Measurements from ENCODE around the gene C1orf167.

Gene C1orf167

GRCh38 chr1:11738096-11738495 is 23.9 kb upstream of the C1orf167 start:
- DNase-seq (ENCODE audit: insufficient read length, low spot score) (no peak), FAIRE-seq (no peak)
- no peak for TF ChIP-seq CTCF (IDR thresholded peaks at IDR 0.05; ENCODE audit: insufficient read depth, missing control alignments)

GRCh38 chr1:11738783-11739182 is 23.2 kb upstream of the C1orf167 start:
- no peak for TF ChIP-seq CTCF (IDR thresholded peaks at IDR 0.05; ENCODE audit: insufficient read depth, missing control alignments)
- no peak for FAIRE-seq
- no peak for DNase-seq (ENCODE audit: insufficient read length, low spot score)

GRCh38 chr1:11740258-11741192 is 21.5 kb upstream of the C1orf167 start:
- no peak for FAIRE-seq
- TF ChIP-seq CTCF (IDR thresholded peaks at IDR 0.05; ENCODE audit: insufficient read depth, missing control alignments), result no peak
- no peak for DNase-seq (ENCODE audit: insufficient read length, low spot score)

GRCh38 chr1:11741482-11741881 is 20.5 kb upstream of the C1orf167 start:
- DNase-seq (ENCODE audit: insufficient read length, low spot score) (no peak), FAIRE-seq (no peak)
- TF ChIP-seq CTCF (IDR thresholded peaks at IDR 0.05; ENCODE audit: insufficient read depth, missing control alignments), result no peak

- no peak for TF ChIP-seq CTCF (IDR thresholded peaks at IDR 0.05; ENCODE audit: insufficient read depth, missing control alignments)
- FAIRE-seq (no peak), DNase-seq (ENCODE audit: insufficient read length, low spot score) (no peak)
These were observed 20.0 kb upstream of the C1orf167 start for GRCh38 chr1:11741919-11742558.

GRCh38 chr1:11744287-11744686 is 17.7 kb upstream of the C1orf167 start:
- no peak for TF ChIP-seq CTCF (IDR thresholded peaks at IDR 0.05; ENCODE audit: insufficient read depth, missing control alignments)
- DNase-seq (ENCODE audit: insufficient read length, low spot score) (no peak), FAIRE-seq (no peak)

- no peak for FAIRE-seq
- no peak for DNase-seq (ENCODE audit: insufficient read length, low spot score)
- no peak for TF ChIP-seq CTCF (IDR thresholded peaks at IDR 0.05; ENCODE audit: insufficient read depth, missing control alignments)
These were observed 15.9 kb upstream of the C1orf167 start for GRCh38 chr1:11746092-11746491.
